Activated B cell treated with CpG ODN at 0.5 μM for 24 hours (primary cell): ENCODE data around the gene OBSL1. TPM values are rescaled to one million over a fixed set of nuclear protein-coding genes. Genes with fewer than 3 reads are reported as not detected.

Experiments
- ATAC-seq: fragments of 200-7000 bp; cut with Tn5 transposase; one replicate; pipeline ENCODE4 v1.10.0; 2021; ENCODE audit warnings: low read depth, mild to moderate bottlenecking, moderate library complexity
- CTCF ChIA-PET: fragments of 350-600 bp; sonication (Branson Sonifier 250); formaldehyde crosslinking; loops from one replicate; lab custom pipeline; 2021; ENCODE audit warnings: antibody characterized with exemption; lab: Charles Lee
- POLR2A ChIA-PET: fragments of 350-600 bp; sonication (Branson Sonifier 250); formaldehyde crosslinking; loops from one replicate; lab custom pipeline; 2021; ENCODE audit warnings: antibody characterized with exemption; lab: Charles Lee
- DNase-seq: peaks from one replicate; pipeline ENCODE4 v3.0.0; 2022
- H3K27ac Mint-ChIP-seq: one replicate; pipeline ENCODE4 v1.8.0; 2020; ENCODE audit warnings: mixed read lengths
- H3K27me3 Mint-ChIP-seq: one replicate; pipeline ENCODE4 v1.8.0; 2021; ENCODE audit warnings: mixed read lengths
- H3K36me3 Mint-ChIP-seq: one replicate; pipeline ENCODE4 v1.8.0; 2021; ENCODE audit warnings: low read depth, mixed read lengths
- H3K4me1 Mint-ChIP-seq: one replicate; pipeline ENCODE4 v1.8.0; 2021; ENCODE audit warnings: mixed read lengths
- H3K4me3 Mint-ChIP-seq: one replicate; pipeline ENCODE4 v1.8.0; 2020; ENCODE audit warnings: mild to moderate bottlenecking, mixed read lengths
- H3K9me3 Mint-ChIP-seq: one replicate; pipeline ENCODE4 v1.8.0; 2020; ENCODE audit warnings: mixed read lengths
- CTCF ChIP-seq: fragments of 200-600 bp; IDR thresholded peaks from one replicate; pipeline ENCODE4 v1.8.0; 2022; ENCODE audit warnings: antibody characterized with exemption, mild to moderate bottlenecking
- intact Hi-C: fragments of 100-400 bp; cut with micrococcal nuclease; formaldehyde crosslinking; loops from one replicate; pipeline ENCODE4 v1.15.1; 2024
- total RNA-seq: library from RNA; stranded (reverse); gene quantifications from 2 replicates; pipeline ENCODE4 v1.2.3, GENCODE V29; 2022

OBSL1 gene
- total RNA-seq, 1 donor from 2014 or later = not detected

- Mint-ChIP-seq H3K4me3 (no peak overlapping the region), H3K27ac (no peak overlapping the region), H3K36me3 (no peaks in the 10 kb centered on the region), H3K9me3 (no peaks in the 10 kb centered on the region), H3K4me1 (no peaks in the 10 kb centered on the region), H3K27me3 (peaks cover 28% of the 10 kb centered on the region)
- no peak for TF ChIP-seq CTCF
- no peak for DNase-seq
- ChIA-PET POLR2A (interaction anchor here (0.6 kb wide), 1 partner anchor 1344 kb away, joined by 5 read pairs; no protein-coding TSS in a partner anchor), CTCF (no interaction called here)
- intact Hi-C loops = no loop called here
- ATAC-seq = no peak
Observed at GRCh38 chr2:219581346-219581745, 10.0 kb upstream of the OBSL1 start.

- Mint-ChIP-seq H3K36me3 (no peaks in the 10 kb centered on the region), H3K4me1 (no peaks in the 10 kb centered on the region), H3K4me3 (no peak overlapping the region), H3K27ac (no peak overlapping the region), H3K27me3 (peaks cover 29% of the 10 kb centered on the region), H3K9me3 (no peaks in the 10 kb centered on the region)
- no peak for TF ChIP-seq CTCF
- no peak for DNase-seq
- POLR2A ChIA-PET = no interaction called here
- intact Hi-C loops = no loop called here
- CTCF ChIA-PET = no interaction called here
- ATAC-seq = no peak
Observed at GRCh38 chr2:219578811-219579613, 7.7 kb upstream of the OBSL1 start.

- CTCF ChIA-PET = no interaction called here
- POLR2A ChIA-PET = no interaction called here
Observed at GRCh38 chr2:219576505-219577388, 5.4 kb upstream of the OBSL1 start.

GRCh38 chr2:219575566-219576504 is 4.5 kb upstream of the OBSL1 start:
- DNase-seq (no peak), ATAC-seq (no peak)
- intact Hi-C loops = no loop called here
- no peak for TF ChIP-seq CTCF
- POLR2A ChIA-PET = no interaction called here
- H3K9me3 Mint-ChIP-seq = no peaks in the 10 kb centered on the region
- no peak overlapping the region for H3K27ac Mint-ChIP-seq
- H3K4me1 Mint-ChIP-seq = no peaks in the 10 kb centered on the region
- H3K27me3 Mint-ChIP-seq = peaks cover 37% of the 10 kb centered on the region
- CTCF ChIA-PET = no interaction called here
- H3K4me3 Mint-ChIP-seq = no peak overlapping the region
- H3K36me3 Mint-ChIP-seq = no peaks in the 10 kb centered on the region

More at GRCh38 chr2:219576505-219577388, 5.4 kb upstream of the OBSL1 start:
- DNase-seq = no peak
- no peak overlapping the region for H3K27ac Mint-ChIP-seq
- no peaks in the 10 kb centered on the region for H3K4me1 Mint-ChIP-seq
- intact Hi-C loops = no loop called here
- H3K4me3 Mint-ChIP-seq = no peak overlapping the region
- H3K27me3 Mint-ChIP-seq = peaks cover 40% of the 10 kb centered on the region
- no peaks in the 10 kb centered on the region for H3K9me3 Mint-ChIP-seq
- no peak for ATAC-seq
- TF ChIP-seq CTCF = no peak
- no peaks in the 10 kb centered on the region for H3K36me3 Mint-ChIP-seq
